Head of caudate nucleus (tissue), 42 donors: ENCODE results near the gene NXPE3.
"Not testable (repeated sequence)": the region's sequence is repeated elsewhere in the genome, so short reads cannot be mapped to it uniquely, and the experiment has no call there.

Source experiments
- DNase-seq, 42 donors: peaks; one replicate each; pipeline versions ENCODE4 v3.0.0 to v3.0.0-alpha.2; 2020 to 2021; ENCODE audit warnings: mixed read lengths in 7 of 42
- intact Hi-C: fragments of 100-400 bp; cut with DNase I; formaldehyde crosslinking; loops from one replicate; pipeline ENCODE4 v1.15.0; 2022

The NXPE3 gene

DNA sequence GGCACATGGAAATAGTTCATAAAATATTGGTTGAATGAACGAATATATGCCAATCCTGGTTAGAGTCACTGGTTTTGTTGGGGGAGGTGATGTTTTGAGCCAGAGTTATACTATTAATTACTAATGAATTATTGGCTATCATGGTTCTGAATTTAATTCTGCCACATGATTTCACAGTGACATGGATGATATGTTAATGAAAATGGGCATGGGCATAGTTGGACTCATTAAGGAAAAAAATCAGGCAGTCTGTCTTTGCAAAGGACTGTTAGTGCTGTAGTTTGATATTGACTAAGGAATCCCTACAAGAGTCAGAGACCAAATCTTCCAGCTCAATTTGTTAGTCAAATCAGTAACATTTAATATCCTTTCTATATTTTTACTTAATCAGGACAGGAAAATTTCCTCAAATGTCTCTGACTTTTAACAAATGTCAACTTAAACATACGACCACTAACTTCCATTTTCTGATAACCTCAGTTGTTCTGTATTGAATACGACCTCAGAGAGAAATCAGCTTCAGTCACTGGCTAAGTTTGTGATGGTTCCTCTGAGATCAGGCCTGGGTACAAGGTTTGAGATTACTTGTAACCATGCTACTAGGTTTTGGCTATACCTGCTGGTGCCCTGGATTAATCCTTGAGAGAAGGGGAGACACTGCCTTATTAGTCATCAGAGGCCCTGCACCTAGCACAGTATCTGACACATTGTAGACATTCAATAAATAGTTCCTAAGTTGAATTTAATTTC, 83.6 kb downstream of the NXPE3 start:
- intact Hi-C loops, result no loop called here
- DNase-seq, result no peak

DNA sequence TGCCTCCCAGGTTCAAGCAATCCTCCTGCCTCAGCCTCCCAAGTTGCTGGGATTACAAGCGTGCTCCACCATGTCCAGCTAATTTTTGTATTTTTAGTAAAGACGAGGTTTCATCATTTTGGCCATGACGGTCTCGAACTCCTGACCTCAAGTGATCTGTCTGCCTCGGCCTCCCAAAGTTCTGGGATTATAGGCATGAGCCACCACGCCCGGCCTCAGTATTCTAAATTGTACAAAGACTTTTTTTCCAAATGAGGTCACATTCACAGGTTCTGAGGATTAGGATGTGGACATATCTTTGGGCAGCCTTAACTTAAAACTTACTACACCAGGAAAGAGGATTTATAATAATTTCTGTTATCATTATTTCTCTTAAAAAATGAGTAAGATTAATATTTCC, 85.9 kb downstream of the NXPE3 start:
- DNase-seq, intact Hi-C loops: not testable (repeated sequence)

DNA sequence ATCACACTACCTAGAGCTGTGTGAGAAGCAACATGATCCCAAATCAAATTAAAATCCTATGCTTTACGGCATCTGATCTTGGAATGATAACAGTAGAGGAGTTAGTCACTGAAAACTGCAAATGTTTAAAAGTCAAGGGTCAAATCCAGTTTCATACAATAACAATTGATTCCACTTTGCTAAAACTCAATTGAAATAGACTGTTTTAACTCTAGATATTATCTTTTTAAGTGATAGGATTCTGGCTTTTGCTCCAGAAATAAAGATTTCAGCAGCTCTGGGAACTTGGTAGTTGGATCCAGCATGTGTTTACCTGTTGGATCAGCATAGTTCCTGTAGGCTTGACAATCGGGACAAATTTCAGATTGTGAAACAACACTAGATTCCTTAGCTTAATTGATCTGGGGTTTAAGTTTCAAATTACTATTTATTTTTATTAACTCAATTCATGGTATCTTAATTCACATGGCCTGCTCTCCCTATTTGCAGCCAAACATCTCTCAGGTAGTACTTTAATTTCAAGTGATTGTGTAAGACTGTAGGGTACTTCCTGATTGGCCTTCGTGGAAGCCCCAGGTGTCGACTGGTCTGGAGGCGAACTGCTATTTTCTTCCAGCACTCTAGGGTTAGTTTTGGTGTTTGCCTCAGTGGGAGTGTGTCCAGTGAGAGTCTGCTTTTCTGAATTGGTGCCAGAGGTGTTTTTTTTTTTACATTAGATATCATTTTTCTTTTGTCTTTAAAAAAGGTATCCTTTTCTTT, 86.9 kb downstream of the NXPE3 start:
- intact Hi-C loops, result no loop called here
- no peak for DNase-seq

DNA sequence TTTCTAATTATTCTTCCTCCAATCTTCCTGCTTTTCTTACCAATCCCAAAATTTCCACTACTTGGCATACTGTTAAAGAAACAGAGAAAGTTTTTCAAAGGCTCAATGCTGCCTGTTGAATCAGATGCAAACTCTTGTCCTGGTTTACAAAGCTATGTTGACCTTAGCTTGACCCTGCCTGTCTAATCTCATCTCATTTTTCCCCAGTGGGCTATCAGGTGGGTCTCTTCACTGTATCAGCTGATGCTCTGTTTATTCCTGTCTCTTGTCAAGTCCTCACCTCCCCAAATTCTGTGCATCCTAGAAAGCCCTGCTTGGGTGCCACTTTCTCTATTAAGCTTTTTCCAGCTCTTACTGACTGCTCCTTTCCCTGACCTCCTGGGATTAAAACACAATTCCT, 88.5 kb downstream of the NXPE3 start:
- no peak for DNase-seq
- intact Hi-C loops, result no loop called here

DNA sequence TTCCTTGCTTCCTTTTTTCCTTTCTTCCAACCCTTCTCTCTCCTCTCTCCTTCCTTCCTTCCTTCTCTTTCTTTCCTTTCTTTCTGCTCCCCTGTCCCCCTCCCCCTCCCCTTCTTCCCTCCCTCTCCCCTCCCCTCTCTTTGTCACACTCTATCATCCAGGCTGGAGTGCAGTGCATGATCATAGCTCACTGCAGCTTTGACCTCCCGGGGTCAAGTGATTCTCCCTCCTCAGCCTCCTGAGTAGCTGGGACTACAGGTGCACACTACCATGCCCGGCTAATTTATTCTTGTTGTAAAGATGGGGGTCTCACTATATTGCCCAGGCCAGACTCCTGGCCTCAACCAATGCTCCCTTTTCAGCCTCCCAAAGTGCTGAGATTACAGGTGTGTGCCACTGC, 89.0 kb downstream of the NXPE3 start:
- no peak for DNase-seq
- intact Hi-C loops, result no loop called here

DNA sequence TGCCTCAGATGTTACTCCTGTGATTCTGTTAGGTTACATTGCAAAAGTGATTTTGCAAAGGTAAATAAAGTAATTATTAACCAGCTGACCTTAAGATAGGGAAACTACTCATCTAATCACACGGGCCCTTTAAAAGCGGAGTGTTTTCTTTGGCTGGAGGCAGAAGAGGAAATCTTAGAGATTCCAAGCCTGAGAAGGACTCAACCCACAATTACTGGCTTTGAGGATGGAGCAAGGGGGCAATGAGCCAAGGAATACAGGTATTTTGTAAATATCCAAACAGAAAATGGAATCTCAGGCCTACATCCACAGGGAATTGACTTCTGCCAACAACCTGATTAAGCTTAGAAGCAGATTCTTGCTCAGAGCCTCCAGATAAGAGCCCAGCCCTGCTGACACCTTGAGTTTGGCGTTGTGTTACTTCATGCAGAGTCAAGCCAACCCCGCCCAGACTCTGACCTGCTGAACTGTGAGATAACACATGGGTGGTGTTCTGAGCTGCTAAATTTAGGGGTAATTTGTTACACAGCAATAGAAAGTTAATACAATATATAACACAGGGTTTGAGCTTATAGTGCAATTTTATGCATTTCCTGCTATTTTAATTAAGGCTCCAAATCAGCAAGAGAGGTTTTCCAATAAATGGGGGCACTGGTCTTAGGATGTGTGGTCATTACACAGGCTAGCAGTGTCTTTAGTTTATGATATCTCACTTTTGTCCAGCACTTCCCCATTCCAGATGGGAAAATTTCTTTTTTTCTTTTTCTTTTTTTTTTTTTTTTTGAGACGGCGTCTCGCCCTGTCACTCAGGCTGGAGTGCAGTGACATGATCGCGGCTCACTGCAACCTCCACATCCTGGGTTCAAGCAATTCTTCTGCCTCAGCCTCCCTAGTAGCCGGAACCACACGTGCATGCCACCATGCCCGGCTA, 89.8 kb downstream of the NXPE3 start:
- DNase-seq, result no peak
- intact Hi-C loops, result no loop called here

DNA sequence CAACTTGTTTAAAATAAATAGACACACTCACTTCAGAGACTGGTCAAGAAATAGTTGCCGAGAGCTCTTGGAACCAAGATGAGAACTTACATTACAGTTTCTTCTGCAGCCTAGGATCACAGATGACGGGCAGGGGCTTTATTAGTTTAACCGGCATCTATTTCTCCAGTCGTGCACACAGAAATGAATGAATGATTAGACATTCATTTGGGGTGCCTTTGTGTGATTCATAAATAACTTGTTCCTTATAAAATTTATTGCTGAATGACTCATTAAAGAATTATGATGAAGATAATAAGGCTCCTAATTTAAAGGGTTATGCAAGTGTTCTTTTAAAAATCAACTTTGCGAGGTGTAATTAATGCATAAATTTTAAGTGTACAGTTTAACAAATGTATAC, 91.1 kb downstream of the NXPE3 start:
- intact Hi-C loops, result no loop called here
- no peak for DNase-seq

DNA sequence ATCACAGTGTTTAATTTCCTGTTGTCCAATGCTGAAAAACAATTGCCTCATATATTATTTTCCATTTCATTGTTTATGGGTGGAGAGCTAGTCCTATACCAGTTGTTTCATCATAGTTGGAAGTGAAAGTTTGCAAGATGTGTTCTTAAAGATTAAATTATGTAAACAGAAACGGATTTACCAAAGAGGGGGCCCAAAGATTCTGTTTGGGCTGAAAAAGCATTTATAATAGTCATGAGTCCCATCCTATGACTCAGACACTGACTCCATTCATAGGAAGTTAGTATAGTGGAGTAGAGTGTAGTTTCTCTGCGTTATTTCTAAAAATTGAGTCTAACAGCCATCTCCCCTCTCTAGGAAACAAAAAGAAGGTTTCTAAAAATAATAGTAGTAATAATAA, 94.6 kb downstream of the NXPE3 start:
- DNase-seq, result no peak
- intact Hi-C loops, result no loop called here

DNA sequence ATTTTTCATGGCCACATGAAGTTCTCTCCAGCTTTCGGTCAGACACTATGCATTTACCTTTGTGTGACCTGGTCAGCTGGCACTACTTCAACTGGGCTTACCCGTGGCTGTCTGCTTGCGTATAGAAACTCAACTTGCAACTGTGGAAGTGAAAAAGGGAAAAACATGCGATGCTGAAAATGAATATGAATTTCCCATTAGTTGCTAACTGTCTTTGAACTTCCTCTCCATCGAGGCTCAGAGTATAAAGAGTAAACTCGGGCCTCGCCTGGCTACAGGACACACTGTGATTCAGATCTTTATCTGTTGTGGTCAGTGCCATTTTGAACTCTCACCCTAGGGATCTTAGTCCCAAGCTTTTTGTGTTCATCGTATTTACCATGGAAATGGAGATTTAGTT, 97.1 kb downstream of the NXPE3 start:
- intact Hi-C loops, result no loop called here
- no peak for DNase-seq
